Activated CD8-positive, alpha-beta memory T cell treated with anti-CD3 and anti-CD28 coated beads for 1 hour (primary cell): ENCODE results near the gene CKB.
A peak's percentile ranks its signal among the peaks of the same experiment; 100 is the strongest.
"Not testable (repeated sequence)": the region's sequence is repeated elsewhere in the genome, so short reads cannot be mapped to it uniquely, and the experiment has no call there.

Source experiments
- DNase-seq, 2 donors: peaks; one replicate each; pipeline ENCODE4 v3.0.0-alpha.2; 2020; ENCODE audit warnings: low read depth in 1 of 2; ENCODE audit errors: extremely low read depth in 1 of 2

Gene CKB

DNA sequence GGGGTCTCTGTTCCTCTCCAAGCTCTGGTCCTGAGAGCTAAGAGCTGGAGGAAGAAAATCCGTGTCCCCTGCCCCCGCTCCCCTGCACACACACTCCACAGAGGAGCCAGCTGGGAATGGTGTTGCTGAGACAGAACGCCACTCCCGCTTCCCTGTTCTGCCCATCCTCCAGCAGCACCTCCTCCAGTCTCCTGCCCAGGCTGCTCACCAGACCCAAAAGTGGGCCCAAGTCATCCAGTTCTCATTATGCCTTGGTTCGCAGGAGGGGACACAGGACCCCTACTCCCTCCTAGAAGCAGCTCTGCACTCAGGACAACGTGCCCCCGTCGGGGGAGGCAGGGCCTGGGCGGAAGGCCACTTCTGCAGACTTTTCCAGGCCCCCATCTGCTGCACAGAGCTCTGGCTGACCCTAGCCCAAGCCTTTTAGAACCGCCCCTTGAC is 5.5 kb upstream of the CKB start:
- no peak for DNase-seq

DNA sequence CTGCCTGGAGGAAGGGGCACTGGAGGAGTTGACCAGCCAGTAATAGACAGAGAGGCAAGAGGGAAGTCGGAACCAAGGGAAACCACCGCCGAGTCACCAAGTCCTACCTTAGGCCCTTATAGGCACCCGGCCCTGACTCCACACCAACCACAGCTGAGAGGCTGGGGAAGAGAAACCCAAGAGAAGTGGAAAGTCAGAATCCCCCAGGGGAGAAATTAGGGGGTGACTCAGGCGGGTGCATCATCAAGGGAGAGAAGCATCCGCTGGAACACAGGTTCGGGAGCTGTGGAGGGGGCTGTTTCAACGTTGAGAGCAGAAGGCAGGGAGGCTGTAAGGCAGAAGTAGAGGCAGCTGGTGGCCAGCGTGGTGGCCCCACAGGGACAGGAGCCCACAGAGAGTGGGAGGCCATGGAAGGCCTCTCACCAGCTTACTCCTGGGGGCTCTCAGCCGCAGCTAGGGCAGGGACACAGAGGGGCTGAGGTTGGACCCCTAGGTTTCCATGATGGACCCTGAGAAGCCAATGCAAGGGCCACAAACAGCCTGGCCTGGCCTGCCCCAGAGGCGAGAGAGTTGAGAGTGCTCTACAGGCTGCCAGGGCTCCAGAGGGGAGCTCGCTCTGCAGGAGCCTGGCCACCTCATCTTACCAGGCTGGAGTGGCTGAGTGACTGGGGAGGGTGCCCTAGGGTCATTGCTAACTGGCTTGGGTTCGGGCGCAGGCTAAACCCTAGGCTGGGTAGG is 4.9 kb upstream of the CKB start:
- DNase-seq: no peak

DNA sequence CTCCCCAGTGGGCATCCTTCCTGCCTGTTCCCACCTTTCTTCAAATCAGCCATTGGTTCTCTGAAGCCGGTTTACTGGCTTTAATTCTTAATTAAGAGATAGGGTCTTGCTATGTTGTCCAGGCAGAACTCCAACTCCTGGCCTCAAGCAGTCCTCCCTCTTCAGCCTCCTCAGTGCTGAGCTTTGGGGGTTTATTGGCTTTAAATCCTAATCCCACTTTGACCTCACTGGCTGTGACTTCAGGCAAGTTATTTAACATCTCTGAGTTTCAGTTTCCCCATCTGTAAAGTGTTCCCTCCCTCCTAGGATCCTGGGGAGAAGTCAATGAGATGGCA is 4.3 kb upstream of the CKB start:
- DNase-seq: no peak

- DNase-seq: no peak
Measured at GRCh38 chr14:103526247-103526913, 3.8 kb upstream of the CKB start.

- not testable (repeated sequence) for DNase-seq
Measured at GRCh38 chr14:103525430-103526246, 3.0 kb upstream of the CKB start.

- DNase-seq: no peak
Measured at GRCh38 chr14:103524002-103524935, 1.6 kb upstream of the CKB start.

DNA sequence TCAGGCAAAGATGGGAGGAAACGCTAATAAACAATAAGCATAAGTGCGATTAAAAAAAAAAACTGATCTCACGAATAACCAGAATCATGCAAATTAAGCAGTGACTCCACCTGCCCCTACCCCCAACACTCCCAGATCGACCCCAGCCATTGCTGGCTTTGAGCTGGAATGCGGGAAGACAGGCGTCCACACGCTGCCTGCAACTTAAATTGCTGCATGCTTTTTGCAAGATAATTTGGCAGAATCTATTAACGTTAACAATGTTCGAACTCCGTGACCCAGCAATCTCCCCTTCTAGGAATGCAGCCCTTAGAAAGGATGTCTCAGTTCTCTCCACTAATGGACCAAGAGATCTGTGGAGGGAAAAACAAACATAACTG is 935 bp upstream of the CKB start:
- DNase-seq: no peak

GRCh38 chr14:103521951-103522563 is 573 bp downstream of the CKB start:
- no peak for DNase-seq

GRCh38 chr14:103521438-103521950 is 1.1 kb downstream of the CKB start:
- DNase-seq: no peak

GRCh38 chr14:103520657-103521437 is 1.8 kb downstream of the CKB start:
- DNase-seq: peak in 1 of 2 donors; percentile 55

DNA sequence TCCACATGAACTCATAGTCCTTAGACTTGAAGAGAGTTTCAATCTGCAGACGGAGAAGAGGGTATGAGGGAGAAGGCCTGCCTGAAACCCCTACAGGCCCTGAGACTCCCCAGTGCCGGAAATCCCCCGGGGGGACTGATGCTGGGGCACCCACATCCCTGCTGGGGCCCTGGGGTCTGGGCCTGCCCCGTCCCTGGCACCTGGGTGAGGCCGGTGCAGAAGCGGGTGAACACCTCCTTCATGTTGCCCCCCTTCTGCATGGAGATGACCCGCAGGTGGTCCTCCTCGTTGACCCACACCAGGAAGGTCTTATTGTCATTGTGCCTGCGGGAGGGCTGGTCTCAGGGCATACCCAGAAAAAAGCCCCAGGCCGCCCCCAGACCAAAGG is 2.4 kb downstream of the CKB start:
- DNase-seq: no peak

DNA sequence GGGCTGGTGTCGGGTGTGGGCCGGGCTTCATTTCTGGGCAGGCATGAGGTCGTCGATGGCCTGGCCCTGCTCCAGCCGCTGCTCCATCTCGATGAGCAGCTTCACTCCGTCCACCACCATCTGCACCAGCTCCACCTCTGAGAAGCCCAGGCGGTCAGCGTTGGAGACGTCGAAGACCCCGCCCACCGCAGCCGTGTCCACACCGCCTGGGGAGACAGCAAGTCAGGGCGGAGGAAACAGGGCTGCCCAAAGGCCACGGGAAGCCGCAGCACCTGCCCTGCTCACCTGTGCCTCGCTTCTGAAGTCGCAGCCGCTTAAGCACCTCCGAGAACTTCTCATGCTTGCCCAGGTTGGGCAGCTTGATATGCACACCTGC is 2.8 kb downstream of the CKB start:
- DNase-seq: no peak

GRCh38 chr14:103519043-103519836 is 3.4 kb downstream of the CKB start:
- DNase-seq: no peak

DNA sequence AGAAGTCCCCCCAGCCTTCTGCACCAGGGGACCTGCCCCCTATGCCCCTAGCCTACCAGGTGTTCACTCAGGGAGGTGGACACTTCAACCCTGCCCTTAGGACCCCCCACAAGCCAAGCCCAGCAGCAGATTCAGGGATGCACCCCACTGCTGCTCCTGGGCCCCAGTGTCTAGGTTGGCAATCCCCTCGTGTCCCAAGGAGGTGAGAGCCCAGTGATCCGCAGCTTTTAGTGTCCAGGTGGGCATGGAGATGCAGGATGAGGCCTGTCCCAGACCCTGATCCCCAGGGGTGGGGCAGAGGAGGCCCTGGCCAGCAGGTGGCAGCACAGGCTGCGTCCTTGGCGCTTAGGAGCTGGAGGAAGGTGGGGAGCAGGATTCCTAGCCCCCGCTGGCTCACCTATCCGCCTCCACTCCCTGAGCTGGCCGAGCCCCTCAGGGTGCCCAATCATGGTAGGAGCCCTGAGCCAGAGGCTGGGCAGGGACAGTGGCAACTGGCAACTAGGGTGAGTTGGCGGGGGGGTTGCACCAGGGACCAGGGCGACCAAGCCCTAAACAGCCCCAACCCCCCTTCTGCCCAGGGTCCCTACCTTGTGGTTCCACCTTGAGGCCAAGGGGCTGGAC is 4.1 kb downstream of the CKB start:
- DNase-seq: peak in 1 of 2 donors; percentile 55

- no peak for DNase-seq
Measured at GRCh38 chr14:103517721-103518421, 4.8 kb downstream of the CKB start.

- no peak for DNase-seq
Measured at GRCh38 chr14:103517174-103517566, 5.5 kb downstream of the CKB start.

DNA sequence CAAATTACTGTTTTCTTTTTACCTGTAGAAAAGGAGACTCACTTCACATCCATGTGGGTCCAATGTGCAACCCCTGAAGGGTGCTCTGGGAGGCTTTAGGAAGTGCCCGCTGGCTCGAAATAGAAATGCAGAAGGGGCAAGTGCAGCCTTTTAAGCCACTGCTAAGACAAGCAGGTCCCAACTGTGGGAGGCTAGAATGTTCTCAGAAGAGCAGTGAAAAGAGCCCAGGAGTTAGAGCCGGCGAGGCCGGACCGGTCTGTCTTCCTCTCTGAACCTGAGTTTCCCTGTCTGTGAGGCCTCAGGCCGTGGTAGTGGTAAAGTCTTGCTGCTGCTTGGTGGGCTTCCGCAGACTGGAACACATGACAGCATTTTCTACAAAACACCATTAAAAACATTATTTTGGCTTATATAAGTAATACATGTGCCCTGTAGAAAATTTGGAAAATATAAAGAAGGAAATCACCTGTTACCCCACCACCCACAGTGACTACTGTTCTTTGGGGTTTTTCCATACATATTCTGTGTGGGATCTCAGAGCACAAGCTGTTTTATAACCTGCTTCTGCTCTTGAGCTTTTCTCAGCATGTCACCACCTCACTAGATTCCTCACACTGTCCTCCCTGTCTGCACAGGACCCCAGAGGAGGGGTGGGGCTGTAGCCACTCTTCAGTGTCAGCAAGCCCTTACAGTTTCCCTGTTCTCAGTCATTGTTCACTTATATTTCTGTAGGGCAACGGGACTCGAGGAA is 6.0 kb downstream of the CKB start:
- DNase-seq: no peak
